Gastrocnemius medialis (tissue), 4 donors: ENCODE data around the gene TXNRD1.

Experiments used
- POLR2A ChIP-seq, 2 donors: fragments of 450-650 bp; IDR thresholded peaks; one replicate each; pipeline ENCODE4 v1.6.1; 2017; ENCODE audit warnings: antibody characterized with exemption in 2 of 2, mild to moderate bottlenecking in 2 of 2, moderate library complexity in 2 of 2
- TF ChIP-seq, protein P1 (sequence below), 5 experiments: fragments of 450-650 bp in 3 of 5; fragments of 200-600 bp in 2 of 5; sonication (generic) in 2 of 5; IDR thresholded peaks in 4 of 5; conservative IDR thresholded peaks in 1 of 5; 1 replicate in 4 of 5; 2 replicates in 1 of 5; pipeline ENCODE4 v1.5.1; 2016 to 2019; ENCODE audit warnings: antibody characterized with exemption in 5 of 5, mild to moderate bottlenecking in 3 of 5, moderate library complexity in 3 of 5

DNA sequence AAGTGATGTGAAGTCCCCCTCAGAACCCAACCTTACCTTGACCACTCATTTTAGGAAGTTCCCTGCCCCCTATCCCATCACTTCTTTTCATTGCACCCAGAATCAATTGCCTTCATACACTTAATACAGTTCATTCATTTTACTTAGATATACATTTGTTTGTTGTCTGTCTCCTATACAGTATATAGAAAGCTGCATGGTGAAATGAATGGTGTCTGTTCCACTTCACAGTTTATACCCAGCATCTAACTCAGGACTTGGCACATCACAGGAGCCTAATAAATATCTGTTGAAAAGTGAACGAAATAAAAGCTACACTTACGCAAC lies 38.3 kb upstream of the TXNRD1 start:
- TF ChIP-seq POLR2A (IDR thresholded peaks at IDR 0.05) = no peak
- TF ChIP-seq, protein P1, sequence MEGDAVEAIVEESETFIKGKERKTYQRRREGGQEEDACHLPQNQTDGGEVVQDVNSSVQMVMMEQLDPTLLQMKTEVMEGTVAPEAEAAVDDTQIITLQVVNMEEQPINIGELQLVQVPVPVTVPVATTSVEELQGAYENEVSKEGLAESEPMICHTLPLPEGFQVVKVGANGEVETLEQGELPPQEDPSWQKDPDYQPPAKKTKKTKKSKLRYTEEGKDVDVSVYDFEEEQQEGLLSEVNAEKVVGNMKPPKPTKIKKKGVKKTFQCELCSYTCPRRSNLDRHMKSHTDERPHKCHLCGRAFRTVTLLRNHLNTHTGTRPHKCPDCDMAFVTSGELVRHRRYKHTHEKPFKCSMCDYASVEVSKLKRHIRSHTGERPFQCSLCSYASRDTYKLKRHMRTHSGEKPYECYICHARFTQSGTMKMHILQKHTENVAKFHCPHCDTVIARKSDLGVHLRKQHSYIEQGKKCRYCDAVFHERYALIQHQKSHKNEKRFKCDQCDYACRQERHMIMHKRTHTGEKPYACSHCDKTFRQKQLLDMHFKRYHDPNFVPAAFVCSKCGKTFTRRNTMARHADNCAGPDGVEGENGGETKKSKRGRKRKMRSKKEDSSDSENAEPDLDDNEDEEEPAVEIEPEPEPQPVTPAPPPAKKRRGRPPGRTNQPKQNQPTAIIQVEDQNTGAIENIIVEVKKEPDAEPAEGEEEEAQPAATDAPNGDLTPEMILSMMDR (IDR thresholded peaks at IDR 0.05 in 4 of 5, conservative IDR thresholded peaks at IDR 0.05 in 1 of 5) = no peak
